A549 (cell line): ENCODE measurements around the gene GLIPR1.

Experiments
- CTCF ChIP-seq: fragments of >200 bp; sonication (Bioruptor Twin); formaldehyde crosslinking; IDR thresholded peaks from 3 replicates; pipeline ENCODE4 v1.5.1; 2016
- HDAC2 ChIP-seq: fragments of 200-600 bp; sonication (generic); IDR thresholded peaks from 2 replicates; pipeline ENCODE4 v1.6.1; 2016
- MAZ ChIP-seq: fragments of 150-350 bp; IDR thresholded peaks from 2 replicates; pipeline ENCODE4 v1.6.1; 2014; ENCODE audit warnings: antibody characterized with exemption, low read depth, low read length, borderline replicate concordance

- no peak for TF ChIP-seq MAZ
- no peak for TF ChIP-seq CTCF
- no peak for TF ChIP-seq HDAC2
These were observed 52.7 kb downstream of the GLIPR1 start for GRCh38 chr12:75533239-75533638.
